Activated B cell treated with CpG ODN at 0.5 μM for 24 hours (primary cell): ENCODE data around the gene GABARAPL2. TPM values are rescaled to one million over a fixed set of nuclear protein-coding genes. Genes with fewer than 3 reads are reported as not detected.

ENCODE experiments used
- ATAC-seq: fragments of 200-7000 bp; cut with Tn5 transposase; one replicate; pipeline ENCODE4 v1.10.0; 2021; ENCODE audit warnings: low read depth, mild to moderate bottlenecking, moderate library complexity
- CTCF ChIA-PET: fragments of 350-600 bp; sonication (Branson Sonifier 250); formaldehyde crosslinking; loops from one replicate; lab custom pipeline; 2021; ENCODE audit warnings: antibody characterized with exemption; lab: Charles Lee
- POLR2A ChIA-PET: fragments of 350-600 bp; sonication (Branson Sonifier 250); formaldehyde crosslinking; loops from one replicate; lab custom pipeline; 2021; ENCODE audit warnings: antibody characterized with exemption; lab: Charles Lee
- DNase-seq: peaks from one replicate; pipeline ENCODE4 v3.0.0; 2022
- H3K27ac Mint-ChIP-seq: one replicate; pipeline ENCODE4 v1.8.0; 2020; ENCODE audit warnings: mixed read lengths
- H3K27me3 Mint-ChIP-seq: one replicate; pipeline ENCODE4 v1.8.0; 2021; ENCODE audit warnings: mixed read lengths
- H3K36me3 Mint-ChIP-seq: one replicate; pipeline ENCODE4 v1.8.0; 2021; ENCODE audit warnings: low read depth, mixed read lengths
- H3K4me1 Mint-ChIP-seq: one replicate; pipeline ENCODE4 v1.8.0; 2021; ENCODE audit warnings: mixed read lengths
- H3K4me3 Mint-ChIP-seq: one replicate; pipeline ENCODE4 v1.8.0; 2020; ENCODE audit warnings: mild to moderate bottlenecking, mixed read lengths
- H3K9me3 Mint-ChIP-seq: one replicate; pipeline ENCODE4 v1.8.0; 2020; ENCODE audit warnings: mixed read lengths
- CTCF ChIP-seq: fragments of 200-600 bp; IDR thresholded peaks from one replicate; pipeline ENCODE4 v1.8.0; 2022; ENCODE audit warnings: antibody characterized with exemption, mild to moderate bottlenecking
- intact Hi-C: fragments of 100-400 bp; cut with micrococcal nuclease; formaldehyde crosslinking; loops from one replicate; pipeline ENCODE4 v1.15.1; 2024
- total RNA-seq: library from RNA; stranded (reverse); gene quantifications from 2 replicates; pipeline ENCODE4 v1.2.3, GENCODE V29; 2022

Gene GABARAPL2
- total RNA-seq, 1 donor from 2014 or later, result 62.9 TPM

- peak within 1 kb of the TSS; percentile 89 for H3K27ac Mint-ChIP-seq
- no peak for TF ChIP-seq CTCF
- H3K36me3 Mint-ChIP-seq, result peaks cover 3% of the 10 kb centered on the region
- ATAC-seq (peak; percentile 94), DNase-seq (peak; percentile 89)
- no peaks in the 10 kb centered on the region for H3K27me3 Mint-ChIP-seq
- intact Hi-C loops, result loop anchor here (1.0 to 10.0 kb wide), 13 partner anchors 9 to 889 kb away; partner anchors contain the start of genes ADAT1, CFDP1, KARS1 and RFWD3
- H3K9me3 Mint-ChIP-seq, result no peaks in the 10 kb centered on the region
- ChIA-PET POLR2A (interaction anchor here (0.7 to 2.5 kb wide), 6 partner anchors 10 to 92 kb away, joined by 3 to 18 read pairs (median 10); partner anchors contain the start of genes ADAT1, CHST5, GABARAPL2 and KARS1), CTCF (interaction anchor here (1.8 kb wide), 1 partner anchor 39 kb away, joined by 10 read pairs; no protein-coding TSS in a partner anchor)
- peak within 1 kb of the TSS; percentile 93 for H3K4me3 Mint-ChIP-seq
- H3K4me1 Mint-ChIP-seq, result peaks cover 10% of the 10 kb centered on the region
Measured at GRCh38 chr16:75555707-75556430, 10.3 kb upstream of the GABARAPL2 start, which contains the start of gene TMEM231. TMEM231 (minus strand) TSS chr16:75556252; CDS start chr16:75556209, 43 bp downstream.

GRCh38 chr16:75556431-75556950 lies 9.7 kb upstream of the GABARAPL2 start:
- TF ChIP-seq CTCF, result no peak
- H3K27ac Mint-ChIP-seq, result peak overlapping the region; percentile 89
- peaks cover 10% of the 10 kb centered on the region for H3K4me1 Mint-ChIP-seq
- H3K4me3 Mint-ChIP-seq, result peak overlapping the region; percentile 93
- no peaks in the 10 kb centered on the region for H3K27me3 Mint-ChIP-seq
- H3K36me3 Mint-ChIP-seq, result peaks cover 3% of the 10 kb centered on the region
- ATAC-seq (no peak), DNase-seq (no peak)
- no peaks in the 10 kb centered on the region for H3K9me3 Mint-ChIP-seq
- intact Hi-C loops, result loop anchor here (1.0 to 10.0 kb wide), 13 partner anchors 9 to 889 kb away; partner anchors contain the start of genes ADAT1, CFDP1, KARS1 and RFWD3
- POLR2A ChIA-PET, result interaction anchor here (0.7 to 2.5 kb wide), 5 partner anchors 9 to 91 kb away, joined by 3 to 18 read pairs (median 10); partner anchors contain the start of genes ADAT1, GABARAPL2, KARS1 and TERF2IP
- CTCF ChIA-PET, result no interaction called here

DNA sequence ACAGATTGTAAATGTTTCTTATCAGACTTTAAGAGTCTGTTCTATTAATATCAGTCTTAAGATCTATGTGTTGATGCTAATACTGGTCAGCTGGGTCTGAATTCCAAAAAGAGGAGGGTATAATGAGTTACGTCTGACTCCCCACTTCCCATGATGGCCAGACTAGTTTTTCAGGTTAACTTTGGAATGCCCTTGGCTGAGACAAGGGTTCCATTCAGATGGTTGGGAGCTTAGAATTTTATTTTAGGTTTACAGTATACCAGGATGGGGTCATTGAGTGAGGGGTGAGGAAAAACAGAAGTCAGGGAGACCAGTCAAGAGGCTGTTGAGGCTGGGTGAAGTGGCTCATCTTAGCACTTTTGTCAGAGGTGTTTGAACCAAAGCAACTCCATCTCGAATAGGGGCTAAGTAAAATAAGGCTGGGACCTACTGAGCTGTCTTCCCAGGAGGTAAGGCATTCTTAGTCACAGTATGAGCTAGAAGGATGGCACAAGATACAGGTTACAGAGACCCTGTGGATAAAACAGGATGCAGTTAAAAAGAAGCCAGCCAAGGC lies 7.3 kb upstream of the GABARAPL2 start:
- no peak for TF ChIP-seq CTCF
- no peak overlapping the region for H3K27ac Mint-ChIP-seq
- peaks cover 3% of the 10 kb centered on the region for H3K36me3 Mint-ChIP-seq
- peaks cover 10% of the 10 kb centered on the region for H3K4me1 Mint-ChIP-seq
- H3K4me3 Mint-ChIP-seq, result no peak overlapping the region
- H3K9me3 Mint-ChIP-seq, result no peaks in the 10 kb centered on the region
- intact Hi-C loops, result loop anchor here (5.0 to 10.0 kb wide), 3 partner anchors 324 to 892 kb away; partner anchors contain the start of genes RFWD3 and WDR59
- ChIA-PET POLR2A (interaction anchor here (0.6 kb wide), 1 partner anchor 100 kb away, joined by 3 read pairs; no protein-coding TSS in a partner anchor), CTCF (no interaction called here)
- H3K27me3 Mint-ChIP-seq, result no peaks in the 10 kb centered on the region
- DNase-seq (no peak), ATAC-seq (no peak)

DNA sequence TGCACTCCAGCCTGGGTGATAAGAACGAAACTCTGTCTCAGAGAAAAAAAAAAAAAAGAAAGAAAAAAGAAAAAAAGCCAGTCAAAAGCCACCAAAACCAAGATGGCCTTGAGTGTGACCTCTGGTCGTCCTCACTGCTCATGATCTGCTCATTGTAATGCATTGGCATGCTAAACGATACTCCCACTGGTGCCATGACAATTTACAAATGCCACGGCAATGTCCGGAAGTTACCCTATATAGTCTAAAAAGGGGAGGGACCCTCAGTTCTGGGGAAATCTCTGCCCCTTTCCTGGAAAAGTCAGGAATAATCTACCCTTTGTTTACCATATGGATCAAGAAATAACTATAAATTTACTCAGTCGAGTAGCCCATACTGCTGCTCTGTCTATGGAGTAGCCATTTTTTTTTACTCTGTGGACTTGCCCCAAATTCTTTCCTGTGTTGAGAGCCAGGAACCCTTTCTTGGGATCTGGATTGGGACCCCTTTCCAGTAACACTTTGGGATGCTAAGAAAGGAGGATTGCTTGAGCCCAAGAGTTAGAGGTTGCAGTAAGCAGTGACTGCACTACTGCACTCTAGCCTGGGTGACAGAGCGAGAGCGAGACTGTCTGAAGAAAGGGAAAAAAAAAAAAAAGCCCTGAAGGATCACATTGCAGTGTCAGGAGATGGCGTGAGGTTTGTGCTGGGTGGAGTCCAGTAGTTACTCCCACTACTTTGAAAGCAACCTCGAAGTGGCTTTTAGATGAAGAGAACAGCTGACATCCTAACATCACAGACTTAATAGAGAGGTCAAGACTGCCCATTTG lies 6.4 kb upstream of the GABARAPL2 start:
- ATAC-seq (no peak), DNase-seq (no peak)
- POLR2A ChIA-PET, result interaction anchor here (0.6 kb wide), 1 partner anchor 99 kb away, joined by 3 read pairs; no protein-coding TSS in a partner anchor
- no peak for TF ChIP-seq CTCF
- intact Hi-C loops, result loop anchor here (5.0 to 10.0 kb wide), 3 partner anchors 325 to 892 kb away; partner anchors contain the start of genes RFWD3 and WDR59
- CTCF ChIA-PET, result no interaction called here
- no peak overlapping the region for H3K4me3 Mint-ChIP-seq
- no peaks in the 10 kb centered on the region for H3K27me3 Mint-ChIP-seq
- peaks cover 3% of the 10 kb centered on the region for H3K36me3 Mint-ChIP-seq
- H3K27ac Mint-ChIP-seq, result no peak overlapping the region
- H3K9me3 Mint-ChIP-seq, result no peaks in the 10 kb centered on the region
- H3K4me1 Mint-ChIP-seq, result peaks cover 12% of the 10 kb centered on the region
